OCI-LY1 (cell line): Measurements from ENCODE around the gene NR1D2.

ENCODE experiments used
- H2AFZ ChIP-seq: fragments of 200-600 bp; sonication (generic), shearing (Covaris generic); 2 replicates; pipeline ENCODE4 v1.6.0; 2014; ENCODE audit warnings: antibody characterized with exemption, mild to moderate bottlenecking, low read length
- H3F3A ChIP-seq: fragments of 200-600 bp; sonication (generic), shearing (Covaris generic); 2 replicates; pipeline ENCODE4 v1.6.0; 2014; ENCODE audit warnings: mild to moderate bottlenecking, antibody characterized with exemption, low read length, moderate library complexity; ENCODE audit not compliant: insufficient read depth
- H3K27ac ChIP-seq: fragments of 200-600 bp; sonication (generic); 2 replicates; pipeline ENCODE4 v1.5.1; 2014; ENCODE audit warnings: low read length, mixed run types, mild to moderate bottlenecking, low read depth; ENCODE audit not compliant: poor library complexity, severe bottlenecking
- H3K27me3 ChIP-seq: fragments of 200-600 bp; sonication (generic); 2 replicates; pipeline ENCODE4 v1.6.0; 2014; ENCODE audit warnings: antibody characterized with exemption, mild to moderate bottlenecking, low read length, moderate library complexity; ENCODE audit not compliant: insufficient read depth
- H3K36me3 ChIP-seq: fragments of 200-600 bp; sonication (generic); 2 replicates; pipeline ENCODE4 v1.6.1; 2014; ENCODE audit warnings: mild to moderate bottlenecking, antibody characterized with exemption, low read length, moderate library complexity, mixed read lengths; ENCODE audit not compliant: insufficient read depth
- H3K4me1 ChIP-seq: fragments of 200-600 bp; sonication (generic); 2 replicates; pipeline ENCODE4 v1.5.1; 2014; ENCODE audit warnings: mild to moderate bottlenecking, low read length, moderate library complexity; ENCODE audit not compliant: insufficient read depth, severe bottlenecking
- H3K4me2 ChIP-seq: fragments of 200-600 bp; sonication (generic), shearing (Covaris generic); 2 replicates; pipeline ENCODE4 v1.6.1; 2014; ENCODE audit warnings: low read length
- H3K4me3 ChIP-seq: fragments of 200-600 bp; sonication (generic); 2 replicates; pipeline ENCODE4 v1.5.1; 2014; ENCODE audit warnings: low read length, low read depth, mild to moderate bottlenecking, mixed read lengths; ENCODE audit not compliant: poor library complexity, severe bottlenecking
- H3K79me2 ChIP-seq: fragments of 200-600 bp; shearing (Covaris generic); 2 replicates; pipeline ENCODE4 v1.6.1; 2016; ENCODE audit warnings: mixed run types, low read length, mixed read lengths; ENCODE audit not compliant: insufficient read depth
- H3K9ac ChIP-seq: fragments of 200-600 bp; sonication (generic), shearing (Covaris generic); 2 replicates; pipeline ENCODE4 v1.6.1; 2014; ENCODE audit warnings: mild to moderate bottlenecking, low read length, mixed read lengths
- H3K9me2 ChIP-seq: fragments of 200-600 bp; sonication (generic), shearing (Covaris generic); 2 replicates; pipeline ENCODE4 v1.6.1; 2014; ENCODE audit warnings: low read depth, mild to moderate bottlenecking, low read length, mixed read lengths
- H3K9me3 ChIP-seq: fragments of 200-600 bp; shearing (Covaris generic); 2 replicates; pipeline ENCODE4 v1.6.1; 2014; ENCODE audit warnings: low read length, mixed read lengths
- H4K20me1 ChIP-seq: fragments of 200-600 bp; sonication (generic), shearing (Covaris generic); 2 replicates; pipeline ENCODE4 v1.6.0; 2016; ENCODE audit warnings: mild to moderate bottlenecking, low read length; ENCODE audit not compliant: insufficient read depth
- EZH2 ChIP-seq: fragments of 200-600 bp; sonication (generic), shearing (Covaris generic); IDR thresholded peaks from 2 replicates; pipeline ENCODE4 v1.8.0; 2017; ENCODE audit warnings: borderline replicate concordance, mixed run types, mild to moderate bottlenecking, antibody characterized with exemption, low read length, moderate library complexity, mixed read lengths
- TF ChIP-seq, protein P1 (sequence below): fragments of 200-600 bp; sonication (generic), shearing (Covaris generic); IDR thresholded peaks from 2 replicates; pipeline ENCODE4 v1.5.1; 2017; ENCODE audit warnings: mild to moderate bottlenecking, antibody characterized with exemption, low read length, moderate library complexity, mixed read lengths

The NR1D2 gene

DNA sequence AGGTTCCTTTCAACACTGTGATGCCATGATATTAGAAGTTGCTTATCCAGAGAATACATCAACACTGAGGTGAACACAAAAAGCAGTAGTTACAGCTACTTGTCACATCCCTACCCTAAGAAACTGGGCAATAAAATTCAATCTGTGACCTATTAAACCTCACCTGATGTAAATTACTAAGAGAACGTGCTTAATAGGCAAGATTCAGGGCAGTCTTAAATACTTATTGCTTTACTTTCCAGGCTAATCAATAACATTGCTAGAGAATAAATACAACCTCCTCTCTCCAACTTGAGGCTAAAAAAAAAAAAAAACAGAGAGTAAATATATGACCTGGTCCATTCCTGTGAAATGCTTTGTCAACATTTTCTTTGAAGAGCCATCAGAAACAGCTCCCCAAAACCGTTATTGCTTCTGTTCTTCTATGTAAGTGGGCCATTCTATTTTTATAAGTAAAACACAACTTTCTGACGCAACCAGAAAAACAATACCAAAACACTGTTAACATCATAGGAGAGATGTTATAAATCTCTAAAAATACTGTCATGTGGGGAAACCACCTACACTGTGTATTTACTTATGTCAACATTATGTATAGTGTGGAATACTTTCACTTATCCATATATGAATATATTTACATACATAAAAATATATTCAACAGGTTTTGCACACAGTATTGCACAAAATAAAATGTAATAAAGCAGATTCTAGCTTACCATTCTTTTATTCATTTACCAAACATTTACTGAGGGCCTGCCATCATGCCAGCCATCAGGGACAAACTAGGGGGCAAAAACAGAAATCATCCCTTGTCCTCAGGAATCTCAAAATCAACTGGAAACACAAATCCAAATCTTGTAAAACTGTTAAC is 31.0 kb upstream of the NR1D2 start:
- Histone ChIP-seq H3K4me2 (no peak overlapping the region), H3K9me3 (no peaks in the 10 kb centered on the region), H3K9ac (no peak overlapping the region), H3K27ac (no peak overlapping the region), H3K9me2 (no peaks in the 10 kb centered on the region), H3K27me3 (no peaks in the 10 kb centered on the region), H3F3A (0 out of 2 replicates have a peak, but pooled peaks cover 7% of the 10 kb centered on the region), H2AFZ (no peak overlapping the region), H3K4me3 (no peak overlapping the region), H3K36me3 (peaks cover 26% of the 10 kb centered on the region), H3K79me2 (peaks cover 13% of the 10 kb centered on the region), H4K20me1 (no peaks in the 10 kb centered on the region), H3K4me1 (peaks cover 25% of the 10 kb centered on the region)
- no peak for TF ChIP-seq EZH2
- TF ChIP-seq, protein P1, sequence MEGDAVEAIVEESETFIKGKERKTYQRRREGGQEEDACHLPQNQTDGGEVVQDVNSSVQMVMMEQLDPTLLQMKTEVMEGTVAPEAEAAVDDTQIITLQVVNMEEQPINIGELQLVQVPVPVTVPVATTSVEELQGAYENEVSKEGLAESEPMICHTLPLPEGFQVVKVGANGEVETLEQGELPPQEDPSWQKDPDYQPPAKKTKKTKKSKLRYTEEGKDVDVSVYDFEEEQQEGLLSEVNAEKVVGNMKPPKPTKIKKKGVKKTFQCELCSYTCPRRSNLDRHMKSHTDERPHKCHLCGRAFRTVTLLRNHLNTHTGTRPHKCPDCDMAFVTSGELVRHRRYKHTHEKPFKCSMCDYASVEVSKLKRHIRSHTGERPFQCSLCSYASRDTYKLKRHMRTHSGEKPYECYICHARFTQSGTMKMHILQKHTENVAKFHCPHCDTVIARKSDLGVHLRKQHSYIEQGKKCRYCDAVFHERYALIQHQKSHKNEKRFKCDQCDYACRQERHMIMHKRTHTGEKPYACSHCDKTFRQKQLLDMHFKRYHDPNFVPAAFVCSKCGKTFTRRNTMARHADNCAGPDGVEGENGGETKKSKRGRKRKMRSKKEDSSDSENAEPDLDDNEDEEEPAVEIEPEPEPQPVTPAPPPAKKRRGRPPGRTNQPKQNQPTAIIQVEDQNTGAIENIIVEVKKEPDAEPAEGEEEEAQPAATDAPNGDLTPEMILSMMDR, result no peak

DNA sequence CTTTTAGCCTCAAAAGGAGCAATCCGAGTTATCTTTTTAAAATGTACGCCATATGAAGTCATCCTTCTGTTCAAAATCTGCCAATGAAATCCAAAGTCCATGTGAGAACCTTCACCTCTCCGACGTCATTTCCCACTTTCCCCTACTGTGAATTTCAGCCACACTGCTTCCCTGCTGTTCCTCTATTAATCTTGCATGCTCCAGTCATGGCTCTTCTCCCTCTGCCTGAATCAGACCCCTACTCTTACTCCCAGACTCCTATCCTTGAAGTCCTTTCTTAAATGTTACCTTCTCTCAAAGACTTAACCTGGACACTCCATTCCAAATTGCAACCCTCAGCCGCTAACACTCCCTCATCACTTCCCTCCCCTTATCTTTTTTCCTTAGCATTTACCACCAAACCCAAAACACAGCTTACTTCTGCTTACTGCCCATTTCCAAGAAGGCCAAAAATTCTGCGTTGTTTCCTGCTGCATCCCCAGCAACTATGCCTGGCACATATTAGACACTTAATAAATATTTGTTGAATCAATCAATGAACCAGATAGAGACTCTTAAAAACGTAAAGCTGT is 29.5 kb upstream of the NR1D2 start:
- Histone ChIP-seq H3K4me2 (peak overlapping the region; percentile 88), H2AFZ (no peak overlapping the region), H3K36me3 (peaks cover 38% of the 10 kb centered on the region), H3K4me1 (peaks cover 26% of the 10 kb centered on the region), H3K9ac (peak overlapping the region; percentile 79; the same call in 1 of the 2 replicates), H3K9me2 (no peaks in the 10 kb centered on the region), H3K27me3 (no peaks in the 10 kb centered on the region), H3K4me3 (peak overlapping the region; percentile 90), H3K9me3 (no peaks in the 10 kb centered on the region), H3F3A (peaks cover 11% of the 10 kb centered on the region), H3K27ac (no peak overlapping the region), H4K20me1 (no peaks in the 10 kb centered on the region), H3K79me2 (peaks cover 13% of the 10 kb centered on the region)
- no peak for TF ChIP-seq EZH2
- TF ChIP-seq, protein P1, result no peak

DNA sequence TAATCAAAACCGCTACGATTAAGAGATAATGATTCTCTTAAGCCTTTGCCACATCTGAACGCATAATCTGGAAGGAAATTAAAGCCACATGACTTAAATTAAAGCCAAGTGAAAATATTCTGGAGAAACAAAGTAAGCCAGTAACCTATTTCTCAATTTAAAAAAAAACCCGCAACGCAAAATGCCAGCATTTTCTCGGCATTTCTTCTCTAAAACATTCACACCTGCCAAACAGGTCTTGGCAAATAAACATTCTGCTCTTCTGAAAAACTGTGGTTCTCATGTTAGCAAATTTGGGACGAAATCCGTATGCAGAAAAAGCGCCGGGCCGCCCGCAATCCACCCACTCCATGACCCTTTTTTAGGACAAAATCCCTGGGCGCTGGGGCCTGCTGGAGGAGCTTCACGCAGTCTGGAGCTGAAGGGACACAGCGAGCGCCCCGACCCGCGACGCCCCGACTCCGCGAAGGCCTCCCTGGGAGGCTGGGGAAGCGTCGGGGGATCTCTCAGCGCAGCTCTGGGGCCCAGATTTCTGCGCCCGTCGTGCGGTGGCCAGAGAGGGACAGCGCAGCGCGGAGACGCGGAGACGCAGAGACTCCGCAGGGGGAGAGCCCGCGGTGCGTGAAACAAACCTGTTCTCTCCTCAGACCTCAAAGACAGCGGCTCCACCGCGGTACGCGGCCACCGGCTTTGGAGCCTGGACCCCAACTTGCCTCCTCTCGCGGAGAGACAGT is 28.8 kb upstream of the NR1D2 start:
- H3K4me2 ChIP-seq, result peak overlapping the region; percentile 88
- H3K79me2 ChIP-seq, result peaks cover 13% of the 10 kb centered on the region
- no peaks in the 10 kb centered on the region for H3K27me3 ChIP-seq
- H3K9me2 ChIP-seq, result no peaks in the 10 kb centered on the region
- TF ChIP-seq, protein P1, result no peak
- TF ChIP-seq EZH2, result no peak
- peak overlapping the region; percentile 60; the same call in 1 of the 2 replicates for H2AFZ ChIP-seq
- H3K36me3 ChIP-seq, result peaks cover 41% of the 10 kb centered on the region
- no peaks in the 10 kb centered on the region for H4K20me1 ChIP-seq
- peaks cover 13% of the 10 kb centered on the region for H3F3A ChIP-seq
- H3K4me3 ChIP-seq, result peak overlapping the region; percentile 90
- no peak overlapping the region for H3K27ac ChIP-seq
- peak overlapping the region; percentile 79 for H3K9ac ChIP-seq
- peaks cover 26% of the 10 kb centered on the region for H3K4me1 ChIP-seq
- H3K9me3 ChIP-seq, result no peaks in the 10 kb centered on the region
